Uterus (tissue), 2 donors: ENCODE data around the gene CRABP2.

Experiments used
- CTCF ChIP-seq, 4 experiments: fragments of 200-600 bp in 2 of 4; fragments of 450-650 bp in 2 of 4; sonication (generic) in 2 of 4; IDR thresholded peaks; one replicate each; pipeline ENCODE4 v1.5.1; 2016 to 2019; ENCODE audit warnings: antibody characterized with exemption in 4 of 4, mild to moderate bottlenecking in 2 of 4, moderate library complexity in 1 of 4
- POLR2A ChIP-seq, 2 donors: fragments of 450-650 bp; IDR thresholded peaks; one replicate each; pipeline ENCODE4 v1.6.1; 2016; ENCODE audit warnings: antibody characterized with exemption in 2 of 2, mild to moderate bottlenecking in 1 of 2, moderate library complexity in 1 of 2

GRCh38 chr1:156691191-156691590 is 14.2 kb downstream of the CRABP2 start:
- TF ChIP-seq CTCF (IDR thresholded peaks at IDR 0.05): no peak
- no peak for TF ChIP-seq POLR2A (IDR thresholded peaks at IDR 0.05)
